Amniotic stem cell (primary cell): ENCODE measurements around the gene ELFN1.

Source experiments
- DNase-seq: peaks from one replicate; lab custom pipeline; 2025; lab: John Stamatoyannopoulos, UW

ELFN1 gene

GRCh38 chr7:1725766-1726630, 55.9 kb downstream of the ELFN1 start:
- no peak for DNase-seq

- no peak for DNase-seq
Measured at GRCh38 chr7:1727079-1727478, 57.0 kb downstream of the ELFN1 start.

- DNase-seq = no peak
Measured at GRCh38 chr7:1727812-1728570, 57.9 kb downstream of the ELFN1 start.

GRCh38 chr7:1729183-1729582, 59.1 kb downstream of the ELFN1 start:
- no peak for DNase-seq

- DNase-seq = no peak
Measured at GRCh38 chr7:1729773-1730172, 59.7 kb downstream of the ELFN1 start.

- DNase-seq = no peak
Measured at GRCh38 chr7:1732072-1732471, 62.0 kb downstream of the ELFN1 start.

- DNase-seq = no peak
Measured at GRCh38 chr7:1732645-1733044, 62.6 kb downstream of the ELFN1 start.

GRCh38 chr7:1733206-1733907, 63.3 kb downstream of the ELFN1 start:
- DNase-seq = no peak

- DNase-seq = no peak
Measured at GRCh38 chr7:1733908-1734730, 64.0 kb downstream of the ELFN1 start.

- no peak for DNase-seq
Measured at GRCh38 chr7:1735262-1735661, 65.2 kb downstream of the ELFN1 start.

GRCh38 chr7:1735806-1736483, 65.9 kb downstream of the ELFN1 start:
- no peak for DNase-seq

- no peak for DNase-seq
Measured at GRCh38 chr7:1736484-1736817, 66.4 kb downstream of the ELFN1 start.

GRCh38 chr7:1736830-1737229, 66.8 kb downstream of the ELFN1 start:
- DNase-seq = no peak

GRCh38 chr7:1737523-1737922, 67.4 kb downstream of the ELFN1 start:
- DNase-seq = no peak

GRCh38 chr7:1737956-1738355, 67.9 kb downstream of the ELFN1 start:
- no peak for DNase-seq

- no peak for DNase-seq
Measured at GRCh38 chr7:1738511-1738910, 68.4 kb downstream of the ELFN1 start.

GRCh38 chr7:1738956-1739355, 68.9 kb downstream of the ELFN1 start:
- DNase-seq = no peak

- DNase-seq = no peak
Measured at GRCh38 chr7:1739593-1739992, 69.5 kb downstream of the ELFN1 start.

GRCh38 chr7:1740214-1740613, 70.1 kb downstream of the ELFN1 start:
- DNase-seq = no peak

- DNase-seq = no peak
Measured at GRCh38 chr7:1741246-1741645, 71.2 kb downstream of the ELFN1 start.
